ENCODE measurements around the gene COL4A2.
A peak's percentile ranks its signal among the peaks of the same experiment; 100 is the strongest.

Gene COL4A2

GRCh38 chr13:110523838-110524540 is 216.9 kb downstream of the COL4A2 start:
- peaks cover 35% of the 10 kb centered on the region; the same call in 1 of the 2 replicates for H3K36me3 ChIP-seq (ENCODE audit: insufficient read depth, low read length)
- H2AFZ ChIP-seq (ENCODE audit: low read length) = peak overlapping the region; percentile 31; the same call in 1 of the 2 replicates
- no peak for TF ChIP-seq EZH2phosphoT487 (IDR thresholded peaks at IDR 0.05; ENCODE audit: borderline replicate concordance)
- TF ChIP-seq CTCF (conservative IDR thresholded peaks at IDR 0.05; ENCODE audit: low read length) = no peak
- H3K4me3 ChIP-seq (ENCODE audit: low read length, poor library complexity, severe bottlenecking) = peak overlapping the region; percentile 67
- no peaks in the 10 kb centered on the region for H3K27me3 ChIP-seq (ENCODE audit: insufficient read depth, low read length, poor library complexity, severe bottlenecking)
- H3K4me2 ChIP-seq (ENCODE audit: low read depth, low read length, poor library complexity, severe bottlenecking) = peak overlapping the region; percentile 79
- H3K79me2 ChIP-seq (ENCODE audit: insufficient read depth, low read length) = peaks cover 49% of the 10 kb centered on the region
- H3K4me1 ChIP-seq (ENCODE audit: insufficient read depth, low read length, poor library complexity, severe bottlenecking) = peaks cover 52% of the 10 kb centered on the region
- no peaks in the 10 kb centered on the region for H3F3A ChIP-seq (ENCODE audit: low read depth)
- H3K9me2 ChIP-seq (replicated peaks; ENCODE audit: low read depth, low read length) = no peaks in the 10 kb centered on the region
- H4K20me1 ChIP-seq (ENCODE audit: insufficient read depth, low read length, poor library complexity, severe bottlenecking) = no peaks in the 10 kb centered on the region
- peak overlapping the region; percentile 69 for H3K9ac ChIP-seq (ENCODE audit: low read depth, low read length, poor library complexity, severe bottlenecking)
- no peaks in the 10 kb centered on the region for H3K9me3 ChIP-seq (ENCODE audit: insufficient read depth, low read depth, low read length)

- Histone ChIP-seq H3K4me2 (ENCODE audit: low read depth, low read length, poor library complexity, severe bottlenecking) (peak overlapping the region; percentile 79), H3K9me3 (ENCODE audit: insufficient read depth, low read depth, low read length) (no peaks in the 10 kb centered on the region), H3F3A (ENCODE audit: low read depth) (no peaks in the 10 kb centered on the region)
These were observed 217.6 kb downstream of the COL4A2 start for GRCh38 chr13:110524541-110525257.

More at GRCh38 chr13:110524541-110525257, 217.6 kb downstream of the COL4A2 start:
- Histone ChIP-seq H2AFZ (ENCODE audit: low read length) (peak overlapping the region; percentile 31; the same call in 1 of the 2 replicates), H3K9me2 (replicated peaks; ENCODE audit: low read depth, low read length) (no peaks in the 10 kb centered on the region), H4K20me1 (ENCODE audit: insufficient read depth, low read length, poor library complexity, severe bottlenecking) (no peaks in the 10 kb centered on the region), H3K4me1 (ENCODE audit: insufficient read depth, low read length, poor library complexity, severe bottlenecking) (peaks cover 52% of the 10 kb centered on the region), H3K36me3 (ENCODE audit: insufficient read depth, low read length) (peaks cover 28% of the 10 kb centered on the region; the same call in 1 of the 2 replicates), H3K27me3 (ENCODE audit: insufficient read depth, low read length, poor library complexity, severe bottlenecking) (no peaks in the 10 kb centered on the region), H3K4me3 (ENCODE audit: low read length, poor library complexity, severe bottlenecking) (peak overlapping the region; percentile 67), H3K9ac (ENCODE audit: low read depth, low read length, poor library complexity, severe bottlenecking) (peak overlapping the region; percentile 69), H3K79me2 (ENCODE audit: insufficient read depth, low read length) (peaks cover 52% of the 10 kb centered on the region)
- no peak for TF ChIP-seq CTCF (conservative IDR thresholded peaks at IDR 0.05; ENCODE audit: low read length)
- no peak for TF ChIP-seq EZH2phosphoT487 (IDR thresholded peaks at IDR 0.05; ENCODE audit: borderline replicate concordance)
